HEK293T (cell line): ENCODE results near the gene FAM83D.

Source experiments
- ARNT ChIP-seq: fragments of 450-650 bp; IDR thresholded peaks from 2 replicates; pipeline ENCODE4 v1.6.1; 2017; ENCODE audit warnings: mild to moderate bottlenecking
- BHLHE40 ChIP-seq: fragments of 450-650 bp; IDR thresholded peaks from 2 replicates; pipeline ENCODE4 v1.6.1; 2016; ENCODE audit warnings: mild to moderate bottlenecking, moderate library complexity, borderline replicate concordance
- ELF4 ChIP-seq: fragments of 450-650 bp; IDR thresholded peaks from 2 replicates; pipeline ENCODE4 v1.6.1; 2017; ENCODE audit warnings: antibody characterized with exemption
- FOXK2 ChIP-seq: fragments of 450-650 bp; IDR thresholded peaks from 2 replicates; pipeline ENCODE4 v1.6.1; 2016; ENCODE audit warnings: mild to moderate bottlenecking
- FOXM1 ChIP-seq: fragments of 450-650 bp; IDR thresholded peaks from 2 replicates; pipeline ENCODE4 v1.6.1; 2017; ENCODE audit warnings: mild to moderate bottlenecking, borderline replicate concordance
- LEF1 ChIP-seq: fragments of 450-650 bp; IDR thresholded peaks from 2 replicates; pipeline ENCODE4 v1.6.1; 2017; ENCODE audit warnings: mild to moderate bottlenecking, borderline replicate concordance
- NFRKB ChIP-seq: fragments of 450-650 bp; IDR thresholded peaks from 2 replicates; pipeline ENCODE4 v1.6.1; 2016; ENCODE audit warnings: mild to moderate bottlenecking, moderate library complexity
- SUZ12 ChIP-seq: fragments of 450-650 bp; IDR thresholded peaks from 2 replicates; pipeline ENCODE4 v1.6.1; 2016; ENCODE audit warnings: mild to moderate bottlenecking
- ZNF384 ChIP-seq: fragments of 450-650 bp; IDR thresholded peaks from 2 replicates; pipeline ENCODE4 v1.6.1; 2016

DNA sequence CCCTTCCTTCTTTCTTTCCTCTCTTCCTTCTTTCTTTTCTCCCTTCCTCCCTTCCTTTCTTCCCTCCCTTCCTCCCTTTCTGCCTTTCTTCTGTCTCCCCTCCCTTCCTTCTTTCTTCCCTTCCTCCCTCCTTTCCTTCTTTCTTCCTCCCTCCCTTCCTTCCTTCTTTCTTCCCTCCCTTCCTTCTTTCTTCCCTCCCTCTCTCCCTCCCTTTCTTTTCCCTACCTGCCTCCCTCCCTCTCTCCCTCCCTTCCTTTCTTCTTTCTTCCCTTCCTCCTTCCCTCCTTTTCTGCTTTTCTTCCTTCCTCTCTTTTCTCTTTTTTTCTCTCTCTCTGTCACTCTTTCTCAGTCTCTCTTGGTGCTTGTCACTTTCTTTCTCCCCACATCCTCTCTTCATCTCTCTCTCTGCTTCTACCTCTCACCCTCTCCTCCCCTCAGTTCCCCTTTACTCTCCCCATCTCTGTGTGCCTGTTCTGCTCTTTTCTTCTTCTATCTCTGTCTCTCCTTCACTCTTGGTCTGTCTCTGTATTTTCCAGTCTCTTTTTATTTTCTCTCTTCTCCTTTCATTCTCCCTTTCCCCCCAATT lies 30.1 kb upstream of the FAM83D start:
- TF ChIP-seq BHLHE40 (no peak), ARNT (no peak), SUZ12 (no peak), LEF1 (no peak), NFRKB (no peak), ZNF384 (no peak), ELF4 (no peak), FOXK2 (no peak), FOXM1 (no peak)
